Astrocyte (in vitro differentiated cells and primary cell): Measurements from ENCODE around the gene LRRC8A. TPM values are rescaled to one million over a fixed set of nuclear protein-coding genes. Genes with fewer than 3 reads are reported as not detected.
A peak's percentile ranks its signal among the peaks of the same experiment; 100 is the strongest.

Experiments
- DNase-seq: peaks from one replicate; pipeline ENCODE4 v3.0.0-alpha.2; 2010; ENCODE audit warnings: low read depth
- FAIRE-seq: peaks from 2 replicates; lab custom pipeline; 2011; peaks lifted over from hg19 to GRCh38; lab: Jason Lieb, UNC
- H2AFZ ChIP-seq: 2 replicates; pipeline ENCODE4 v1.6.0; 2012; ENCODE audit warnings: low read depth, low read length, inconsistent platforms
- H3K27ac ChIP-seq: 2 replicates; pipeline ENCODE4 v1.5.1; 2011; ENCODE audit warnings: low read depth, low read length, inconsistent platforms
- H3K27me3 ChIP-seq: 2 replicates; pipeline ENCODE4 v1.6.0; 2011; ENCODE audit warnings: low read length, inconsistent platforms; ENCODE audit not compliant: insufficient read depth
- H3K36me3 ChIP-seq: 2 replicates; pipeline ENCODE4 v1.5.1; 2011; ENCODE audit warnings: low read length, inconsistent platforms; ENCODE audit not compliant: insufficient read depth
- H3K4me1 ChIP-seq: 2 replicates; pipeline ENCODE4 v1.5.1; 2011; ENCODE audit warnings: low read length, inconsistent platforms; ENCODE audit not compliant: insufficient read depth
- H3K4me2 ChIP-seq: 2 replicates; pipeline ENCODE4 v1.6.0; 2012; ENCODE audit warnings: low read length, inconsistent platforms
- H3K4me3 ChIP-seq: 2 replicates; pipeline ENCODE4 v1.5.1; 2011; ENCODE audit warnings: low read depth, mild to moderate bottlenecking, low read length, inconsistent platforms; ENCODE audit not compliant: insufficient read depth
- H3K79me2 ChIP-seq: 2 replicates; pipeline ENCODE4 v1.6.0; 2012; ENCODE audit warnings: mild to moderate bottlenecking, low read length, inconsistent platforms; ENCODE audit not compliant: insufficient read depth
- H3K9ac ChIP-seq: 2 replicates; pipeline ENCODE4 v1.6.0; 2012; ENCODE audit warnings: mild to moderate bottlenecking, low read length, inconsistent platforms
- H3K9me3 ChIP-seq: 2 replicates; pipeline ENCODE4 v1.5.1; 2012; ENCODE audit warnings: low read depth, mild to moderate bottlenecking, low read length, inconsistent platforms; ENCODE audit not compliant: insufficient read depth
- H4K20me1 ChIP-seq: 2 replicates; pipeline ENCODE4 v1.6.0; 2012; ENCODE audit warnings: low read length, inconsistent platforms; ENCODE audit not compliant: insufficient read depth
- H3K27ac Mint-ChIP-seq: one replicate; pipeline ENCODE4 v1.8.0; 2021; ENCODE audit warnings: mild to moderate bottlenecking, mixed read lengths; ENCODE audit not compliant: unreplicated experiment
- H3K27me3 Mint-ChIP-seq: one replicate; pipeline ENCODE4 v1.8.0; 2021; ENCODE audit warnings: low read depth, mixed read lengths; ENCODE audit not compliant: unreplicated experiment
- H3K36me3 Mint-ChIP-seq: one replicate; pipeline ENCODE4 v1.8.0; 2021; ENCODE audit warnings: low read depth, mixed read lengths; ENCODE audit not compliant: unreplicated experiment
- H3K4me1 Mint-ChIP-seq: one replicate; pipeline ENCODE4 v1.8.0; 2021; ENCODE audit warnings: low read depth, mixed read lengths; ENCODE audit not compliant: unreplicated experiment
- H3K4me3 Mint-ChIP-seq: one replicate; pipeline ENCODE4 v1.8.0; 2021; ENCODE audit warnings: mild to moderate bottlenecking, moderate library complexity, mixed read lengths; ENCODE audit not compliant: unreplicated experiment
- H3K9me3 Mint-ChIP-seq: one replicate; pipeline ENCODE4 v1.8.0; 2021; ENCODE audit warnings: mild to moderate bottlenecking, mixed read lengths; ENCODE audit not compliant: unreplicated experiment
- CTCF ChIP-seq: IDR thresholded peaks from 2 replicates; pipeline ENCODE4 v1.5.1; 2011; ENCODE audit warnings: low read depth, mild to moderate bottlenecking, inconsistent platforms, low read length, moderate library complexity; ENCODE audit not compliant: insufficient read depth
- EZH2 ChIP-seq: IDR thresholded peaks from 2 replicates; pipeline ENCODE4 v1.6.1; 2012; ENCODE audit warnings: mild to moderate bottlenecking, low read length, inconsistent platforms; ENCODE audit not compliant: insufficient read depth
- total RNA-seq: library from RNA; stranded (reverse); gene quantifications from 2 replicates; pipeline ENCODE4 v1.2.1, GENCODE V29; 2021

LRRC8A gene
- total RNA-seq, 1 donor from 2014 or later: 103 TPM

- H3K79me2 ChIP-seq: no peaks in the 10 kb centered on the region
- H3K36me3 ChIP-seq: no peaks in the 10 kb centered on the region
- no peak overlapping the region for H3K4me2 ChIP-seq
- H4K20me1 ChIP-seq: no peaks in the 10 kb centered on the region
- H3K27ac ChIP-seq: no peak overlapping the region
- H2AFZ ChIP-seq: peak overlapping the region; percentile 17
- FAIRE-seq (no peak), DNase-seq (no peak)
- Mint-ChIP-seq H3K27me3 (no peaks in the 10 kb centered on the region), H3K4me1 (peaks cover 2% of the 10 kb centered on the region), H3K4me3 (no peak overlapping the region), H3K27ac (no peak overlapping the region), H3K9me3 (no peaks in the 10 kb centered on the region), H3K36me3 (peaks cover 2% of the 10 kb centered on the region)
- no peak overlapping the region for H3K9ac ChIP-seq
- H3K27me3 ChIP-seq: no peaks in the 10 kb centered on the region
- H3K9me3 ChIP-seq: no peaks in the 10 kb centered on the region
- H3K4me1 ChIP-seq: no peaks in the 10 kb centered on the region
- TF ChIP-seq CTCF (no peak), EZH2 (no peak)
- H3K4me3 ChIP-seq: no peak overlapping the region
Measured at GRCh38 chr9:128937310-128938165, 55.6 kb downstream of the LRRC8A start.

GRCh38 chr9:128940271-128940921 is 58.5 kb downstream of the LRRC8A start:
- Mint-ChIP-seq H3K4me3 (no peak overlapping the region), H3K27ac (no peak overlapping the region), H3K27me3 (no peaks in the 10 kb centered on the region), H3K9me3 (no peaks in the 10 kb centered on the region), H3K36me3 (peaks cover 5% of the 10 kb centered on the region), H3K4me1 (peaks cover 5% of the 10 kb centered on the region)
- Histone ChIP-seq H3K36me3 (no peaks in the 10 kb centered on the region), H3K27me3 (no peaks in the 10 kb centered on the region), H3K79me2 (peaks cover 3% of the 10 kb centered on the region), H3K9ac (no peak overlapping the region), H3K27ac (no peak overlapping the region), H2AFZ (no peak overlapping the region), H3K4me3 (no peak overlapping the region), H3K4me1 (no peaks in the 10 kb centered on the region), H3K9me3 (no peaks in the 10 kb centered on the region), H3K4me2 (no peak overlapping the region), H4K20me1 (peaks cover 6% of the 10 kb centered on the region)
- TF ChIP-seq EZH2 (no peak), CTCF (no peak)
- no peak for FAIRE-seq
- DNase-seq: no peak
